ENCODE measurements around the gene CD36. TPM values are rescaled to one million over a fixed set of nuclear protein-coding genes. Genes with fewer than 3 reads are reported as not detected.

The CD36 gene
- total RNA-seq, 1 experiment from 2014 or later: 1.4 TPM

GRCh38 chr7:80654887-80655340 is 16.5 kb downstream of the CD36 start:
- POLR2A ChIA-PET: no interaction called here
- Mint-ChIP-seq H3K4me3 (no peak overlapping the region), H3K36me3 (no peaks in the 10 kb centered on the region)

DNA sequence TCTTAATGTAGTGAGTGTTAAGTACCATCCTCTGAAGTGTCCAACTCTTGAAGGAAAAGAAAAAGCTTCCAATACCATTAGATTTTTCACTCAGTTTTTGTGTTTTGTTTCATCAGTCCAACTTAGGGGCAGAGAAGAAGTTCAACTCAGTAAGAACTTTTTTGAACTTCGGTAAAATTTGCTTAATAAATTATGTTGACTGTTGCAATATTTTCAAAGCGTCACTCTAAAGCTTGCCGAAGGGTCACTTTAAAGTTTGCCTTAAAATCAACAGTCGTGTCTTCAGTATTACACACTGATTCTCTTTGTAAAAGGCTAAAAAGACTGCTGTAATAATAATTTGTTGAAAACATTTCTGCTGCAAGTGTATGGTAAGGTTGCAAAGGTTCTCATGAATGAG is 17.6 kb downstream of the CD36 start:
- H3K27ac Mint-ChIP-seq: no peak overlapping the region
- POLR2A ChIA-PET: no interaction called here
- TF ChIP-seq NFYB (CRISPR knock-in tag; conservative IDR thresholded peaks at IDR 0.05; ENCODE audit: low read depth): no peak
- TF ChIP-seq ZSCAN18 (CRISPR knock-in tag; IDR thresholded peaks at IDR 0.05): no peak
- no peak for TF ChIP-seq TP53 (CRISPR knock-in tag; IDR thresholded peaks at IDR 0.05)
- TF ChIP-seq, protein P1, sequence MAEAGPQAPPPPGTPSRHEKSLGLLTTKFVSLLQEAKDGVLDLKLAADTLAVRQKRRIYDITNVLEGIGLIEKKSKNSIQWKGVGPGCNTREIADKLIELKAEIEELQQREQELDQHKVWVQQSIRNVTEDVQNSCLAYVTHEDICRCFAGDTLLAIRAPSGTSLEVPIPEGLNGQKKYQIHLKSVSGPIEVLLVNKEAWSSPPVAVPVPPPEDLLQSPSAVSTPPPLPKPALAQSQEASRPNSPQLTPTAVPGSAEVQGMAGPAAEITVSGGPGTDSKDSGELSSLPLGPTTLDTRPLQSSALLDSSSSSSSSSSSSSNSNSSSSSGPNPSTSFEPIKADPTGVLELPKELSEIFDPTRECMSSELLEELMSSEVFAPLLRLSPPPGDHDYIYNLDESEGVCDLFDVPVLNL (CRISPR knock-in tag; IDR thresholded peaks at IDR 0.05; ENCODE audit: borderline replicate concordance, low read depth): no peak
- no peak for TF ChIP-seq SMAD3 (CRISPR knock-in tag; IDR thresholded peaks at IDR 0.05; ENCODE audit: borderline replicate concordance)
- TF ChIP-seq FOXJ3 (CRISPR knock-in tag; IDR thresholded peaks at IDR 0.05; ENCODE audit: borderline replicate concordance): no peak
- no peak for TF ChIP-seq NFE2L1 (CRISPR knock-in tag; IDR thresholded peaks at IDR 0.05)
- TF ChIP-seq ARID4B (CRISPR knock-in tag; IDR thresholded peaks at IDR 0.05; ENCODE audit: borderline replicate concordance): no peak

More at GRCh38 chr7:80654887-80655340, 16.5 kb downstream of the CD36 start:
- TF ChIP-seq ATF1 (CRISPR knock-in tag; IDR thresholded peaks at IDR 0.05) (no peak), CBFB (CRISPR knock-in tag; IDR thresholded peaks at IDR 0.05; ENCODE audit: low read depth) (no peak), GABPB1 (CRISPR knock-in tag; IDR thresholded peaks at IDR 0.05) (no peak), IRF1 (CRISPR knock-in tag; IDR thresholded peaks at IDR 0.05) (no peak), EMX1 (CRISPR knock-in tag; IDR thresholded peaks at IDR 0.05) (no peak), ZNF671 (CRISPR knock-in tag; IDR thresholded peaks at IDR 0.05) (no peak), ATF3 (CRISPR knock-in tag; conservative IDR thresholded peaks at IDR 0.05) (no peak), SOX15 (CRISPR knock-in tag; IDR thresholded peaks at IDR 0.05) (no peak), FOXP1 (CRISPR knock-in tag; IDR thresholded peaks at IDR 0.05; ENCODE audit: borderline replicate concordance) (no peak), ZNF423 (CRISPR knock-in tag; IDR thresholded peaks at IDR 0.05) (no peak), ZNF219 (CRISPR knock-in tag; IDR thresholded peaks at IDR 0.05; ENCODE audit: borderline replicate concordance) (no peak), SP1 (CRISPR knock-in tag; conservative IDR thresholded peaks at IDR 0.05) (no peak), NR3C1 (CRISPR knock-in tag; conservative IDR thresholded peaks at IDR 0.05; ENCODE audit: low read depth) (no peak), ELF4 (CRISPR knock-in tag; IDR thresholded peaks at IDR 0.05; ENCODE audit: low read depth) (no peak)
- TF ChIP-seq, protein P2, sequence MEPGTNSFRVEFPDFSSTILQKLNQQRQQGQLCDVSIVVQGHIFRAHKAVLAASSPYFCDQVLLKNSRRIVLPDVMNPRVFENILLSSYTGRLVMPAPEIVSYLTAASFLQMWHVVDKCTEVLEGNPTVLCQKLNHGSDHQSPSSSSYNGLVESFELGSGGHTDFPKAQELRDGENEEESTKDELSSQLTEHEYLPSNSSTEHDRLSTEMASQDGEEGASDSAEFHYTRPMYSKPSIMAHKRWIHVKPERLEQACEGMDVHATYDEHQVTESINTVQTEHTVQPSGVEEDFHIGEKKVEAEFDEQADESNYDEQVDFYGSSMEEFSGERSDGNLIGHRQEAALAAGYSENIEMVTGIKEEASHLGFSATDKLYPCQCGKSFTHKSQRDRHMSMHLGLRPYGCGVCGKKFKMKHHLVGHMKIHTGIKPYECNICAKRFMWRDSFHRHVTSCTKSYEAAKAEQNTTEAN (CRISPR knock-in tag; IDR thresholded peaks at IDR 0.05): no peak
- TF ChIP-seq, protein P3, sequence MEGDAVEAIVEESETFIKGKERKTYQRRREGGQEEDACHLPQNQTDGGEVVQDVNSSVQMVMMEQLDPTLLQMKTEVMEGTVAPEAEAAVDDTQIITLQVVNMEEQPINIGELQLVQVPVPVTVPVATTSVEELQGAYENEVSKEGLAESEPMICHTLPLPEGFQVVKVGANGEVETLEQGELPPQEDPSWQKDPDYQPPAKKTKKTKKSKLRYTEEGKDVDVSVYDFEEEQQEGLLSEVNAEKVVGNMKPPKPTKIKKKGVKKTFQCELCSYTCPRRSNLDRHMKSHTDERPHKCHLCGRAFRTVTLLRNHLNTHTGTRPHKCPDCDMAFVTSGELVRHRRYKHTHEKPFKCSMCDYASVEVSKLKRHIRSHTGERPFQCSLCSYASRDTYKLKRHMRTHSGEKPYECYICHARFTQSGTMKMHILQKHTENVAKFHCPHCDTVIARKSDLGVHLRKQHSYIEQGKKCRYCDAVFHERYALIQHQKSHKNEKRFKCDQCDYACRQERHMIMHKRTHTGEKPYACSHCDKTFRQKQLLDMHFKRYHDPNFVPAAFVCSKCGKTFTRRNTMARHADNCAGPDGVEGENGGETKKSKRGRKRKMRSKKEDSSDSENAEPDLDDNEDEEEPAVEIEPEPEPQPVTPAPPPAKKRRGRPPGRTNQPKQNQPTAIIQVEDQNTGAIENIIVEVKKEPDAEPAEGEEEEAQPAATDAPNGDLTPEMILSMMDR (IDR thresholded peaks at IDR 0.05): no peak
- TF ChIP-seq, protein P4, sequence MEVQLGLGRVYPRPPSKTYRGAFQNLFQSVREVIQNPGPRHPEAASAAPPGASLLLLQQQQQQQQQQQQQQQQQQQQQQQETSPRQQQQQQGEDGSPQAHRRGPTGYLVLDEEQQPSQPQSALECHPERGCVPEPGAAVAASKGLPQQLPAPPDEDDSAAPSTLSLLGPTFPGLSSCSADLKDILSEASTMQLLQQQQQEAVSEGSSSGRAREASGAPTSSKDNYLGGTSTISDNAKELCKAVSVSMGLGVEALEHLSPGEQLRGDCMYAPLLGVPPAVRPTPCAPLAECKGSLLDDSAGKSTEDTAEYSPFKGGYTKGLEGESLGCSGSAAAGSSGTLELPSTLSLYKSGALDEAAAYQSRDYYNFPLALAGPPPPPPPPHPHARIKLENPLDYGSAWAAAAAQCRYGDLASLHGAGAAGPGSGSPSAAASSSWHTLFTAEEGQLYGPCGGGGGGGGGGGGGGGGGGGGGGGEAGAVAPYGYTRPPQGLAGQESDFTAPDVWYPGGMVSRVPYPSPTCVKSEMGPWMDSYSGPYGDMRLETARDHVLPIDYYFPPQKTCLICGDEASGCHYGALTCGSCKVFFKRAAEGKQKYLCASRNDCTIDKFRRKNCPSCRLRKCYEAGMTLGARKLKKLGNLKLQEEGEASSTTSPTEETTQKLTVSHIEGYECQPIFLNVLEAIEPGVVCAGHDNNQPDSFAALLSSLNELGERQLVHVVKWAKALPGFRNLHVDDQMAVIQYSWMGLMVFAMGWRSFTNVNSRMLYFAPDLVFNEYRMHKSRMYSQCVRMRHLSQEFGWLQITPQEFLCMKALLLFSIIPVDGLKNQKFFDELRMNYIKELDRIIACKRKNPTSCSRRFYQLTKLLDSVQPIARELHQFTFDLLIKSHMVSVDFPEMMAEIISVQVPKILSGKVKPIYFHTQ (CRISPR knock-in tag; IDR thresholded peaks at IDR 0.05): no peak
- Mint-ChIP-seq H3K9me3 (no peaks in the 10 kb centered on the region), H3K27me3 (ENCODE audit: low read depth) (no peaks in the 10 kb centered on the region), H3K27ac (no peak overlapping the region), H3K4me1 (no peaks in the 10 kb centered on the region)
- no peak for ATAC-seq
- CTCF ChIA-PET: no interaction called here
- no peak for DNase-seq (ENCODE audit: low spot score)

More for the DNA sequence above, 17.6 kb downstream of the CD36 start:
- no peaks in the 10 kb centered on the region for H3K4me1 Mint-ChIP-seq
- H3K27me3 Mint-ChIP-seq (ENCODE audit: low read depth): no peaks in the 10 kb centered on the region
- DNase-seq (ENCODE audit: low spot score) (no peak), ATAC-seq (no peak)
- CTCF ChIA-PET: no interaction called here
- H3K36me3 Mint-ChIP-seq: no peaks in the 10 kb centered on the region
- H3K4me3 Mint-ChIP-seq: no peak overlapping the region
- H3K9me3 Mint-ChIP-seq: no peaks in the 10 kb centered on the region

Data from WTC11 (cell line).